Lung (tissue), 12 donors: Measurements from ENCODE around the gene NCAPG2. TPM values are rescaled to one million over a fixed set of nuclear protein-coding genes. Genes with fewer than 3 reads are reported as not detected.

ENCODE experiments used
- ATAC-seq: fragments of 200-7000 bp; cut with Tn5 transposase; one replicate; pipeline ENCODE4 v1.9.1; 2020; ENCODE audit warnings: moderate number of reproducible peaks; ENCODE audit not compliant: insufficient read depth, low FRiP score
- DNase-seq, 3 donors: peaks; one replicate each; pipeline ENCODE4 v3.0.0-alpha.2; 2013 to 2017
- H3K27ac ChIP-seq, 2 donors: one replicate each; pipeline ENCODE4 v1.5.1; 2013; ENCODE audit warnings: mild to moderate bottlenecking in 2 of 2, moderate library complexity in 2 of 2, control low read depth in 1 of 2, inconsistent platforms in 1 of 2, low read depth in 1 of 2, low read length in 1 of 2
- H3K27me3 ChIP-seq, 3 donors: one replicate each; pipeline ENCODE4 v1.5.1; 2013; ENCODE audit warnings: low read length in 2 of 3; ENCODE audit not compliant: control insufficient read depth in 3 of 3, insufficient read depth in 3 of 3
- H3K36me3 ChIP-seq, 4 donors: one replicate each; pipeline ENCODE4 v1.5.1; 2013; ENCODE audit warnings: low read length in 4 of 4, mild to moderate bottlenecking in 1 of 4, moderate library complexity in 1 of 4; ENCODE audit not compliant: control insufficient read depth in 4 of 4, insufficient read depth in 4 of 4
- H3K4me1 ChIP-seq, 5 donors: one replicate each; pipeline ENCODE4 v1.5.1; 2013; ENCODE audit warnings: low read length in 5 of 5, mild to moderate bottlenecking in 2 of 5, moderate library complexity in 1 of 5; ENCODE audit not compliant: control insufficient read depth in 5 of 5, insufficient read depth in 5 of 5
- H3K4me3 ChIP-seq: one replicate; pipeline ENCODE4 v1.5.1; 2013; ENCODE audit warnings: mild to moderate bottlenecking, control low read depth, moderate library complexity
- H3K9ac ChIP-seq, 2 donors: one replicate each; pipeline ENCODE4 v1.5.1; 2013; ENCODE audit warnings: low read length in 2 of 2, control low read depth in 1 of 2; ENCODE audit not compliant: insufficient read depth in 1 of 2
- H3K9me3 ChIP-seq, 4 donors: one replicate each; pipeline ENCODE4 v1.5.1; 2013; ENCODE audit warnings: low read length in 3 of 4, mild to moderate bottlenecking in 1 of 4, moderate library complexity in 1 of 4; ENCODE audit not compliant: control insufficient read depth in 4 of 4, insufficient read depth in 3 of 4
- CTCF ChIP-seq: IDR thresholded peaks from 2 replicates; pipeline ENCODE4 v1.5.1; 2012; ENCODE audit warnings: mild to moderate bottlenecking; ENCODE audit errors: control extremely low read depth, extremely low read depth
- WGBS, 2 donors: extraction: QIAGEN DNeasy Blood & Tissue Kit; methylation state at CpG; one replicate each; pipeline ENCODE4 v1.1.7; 2013; 5-methylcytosine and 5-hydroxymethylcytosine counted together
- polyA plus RNA-seq, 2 donors: library from polyadenylated mRNA; stranded (reverse); fragments of 200-250 nt; gene quantifications; one replicate each; pipeline ENCODE4 v1.2.1, GENCODE V29; 2013
- total RNA-seq, 2 donors: library from RNA; depleted of rRNA in 1 of 2; stranded (reverse); fragments of >200 nt in 1 of 2; gene quantifications; one replicate each; pipeline ENCODE4 v1.2.1, GENCODE V29; 2014 to 2021
- donor health status: control.
- donor health status: control.
- donor health status: Bipolar disorder and iron deficiency.
- donor health status: healthy.
- donor health status: DM: yes; HTN: yes; CAD: no.

The NCAPG2 gene
- total and polyA plus RNA-seq, 4 donors: 2.1 to 13.5 (median 6.9) TPM

- Histone ChIP-seq H3K27ac (no peak overlapping the region), H3K9me3 (no peaks in the 10 kb centered on the region), H3K36me3 (no peaks in the 10 kb centered on the region), H3K4me3 (no peak overlapping the region), H3K4me1 (no peaks in the 10 kb centered on the region), H3K27me3 (peaks cover 0 to 6% (median 0%) of the 10 kb centered on the region in 3 donors), H3K9ac (no peak overlapping the region)
- WGBS, 2 donors: 92% methylated on average over 13 of the region's 13 CpGs
- no peak for DNase-seq
- no peak for TF ChIP-seq CTCF
- ATAC-seq: no peak
Measured at GRCh38 chr7:158723266-158723665, 18.7 kb upstream of the NCAPG2 start.

- ATAC-seq (no peak), DNase-seq (no peak)
- H3K27me3 ChIP-seq: peaks cover 0 to 6% (median 0%) of the 10 kb centered on the region in 3 donors
- no peak overlapping the region for H3K4me3 ChIP-seq
- H3K36me3 ChIP-seq: no peaks in the 10 kb centered on the region
- TF ChIP-seq CTCF: no peak
- no peak overlapping the region for H3K27ac ChIP-seq
- no peaks in the 10 kb centered on the region for H3K4me1 ChIP-seq
- 94 to 96% methylated on average over 6 of the region's 6 CpGs for WGBS, 2 donors
- H3K9ac ChIP-seq: no peak overlapping the region
- no peaks in the 10 kb centered on the region for H3K9me3 ChIP-seq
Measured at GRCh38 chr7:158722574-158723237, 18.1 kb upstream of the NCAPG2 start.

- Histone ChIP-seq H3K4me3 (no peak overlapping the region), H3K4me1 (no peaks in the 10 kb centered on the region), H3K9me3 (no peaks in the 10 kb centered on the region), H3K36me3 (no peaks in the 10 kb centered on the region), H3K9ac (no peak overlapping the region), H3K27me3 (peaks cover 0 to 6% (median 0%) of the 10 kb centered on the region in 3 donors), H3K27ac (no peak overlapping the region)
- DNase-seq (no peak), ATAC-seq (no peak)
- TF ChIP-seq CTCF: no peak
- WGBS, 2 donors: 47 to 74% methylated on average over 9 of the region's 9 CpGs
Measured at GRCh38 chr7:158720112-158720511, 15.5 kb upstream of the NCAPG2 start.

GRCh38 chr7:158716802-158717201, 12.2 kb upstream of the NCAPG2 start:
- Histone ChIP-seq H3K36me3 (no peaks in the 10 kb centered on the region), H3K4me1 (no peaks in the 10 kb centered on the region), H3K27me3 (peaks cover 0 to 6% (median 0%) of the 10 kb centered on the region in 3 donors), H3K9ac (no peak overlapping the region), H3K4me3 (no peak overlapping the region), H3K9me3 (no peaks in the 10 kb centered on the region), H3K27ac (no peak overlapping the region)
- WGBS, 2 donors: 79 to 81% methylated on average over 1 of the region's 1 CpG
- no peak for DNase-seq
- no peak for ATAC-seq
- no peak for TF ChIP-seq CTCF
